ENCODE measurements around the gene RYK.
"Not testable (repeated sequence)": the region's sequence is repeated elsewhere in the genome, so short reads cannot be mapped to it uniquely, and the experiment has no call there.

RYK gene

GRCh38 chr3:134216191-134216764 lies 34.4 kb downstream of the RYK start:
- no peak for TF ChIP-seq CTCF (IDR thresholded peaks at IDR 0.05; ENCODE audit: low read depth, low read length)

GRCh38 chr3:134214239-134214638 lies 36.4 kb downstream of the RYK start:
- no peak overlapping the region for H3K4me3 ChIP-seq (ENCODE audit: low read depth, low read length)
- TF ChIP-seq CTCF (IDR thresholded peaks at IDR 0.05; ENCODE audit: low read depth, low read length) = no peak

More at GRCh38 chr3:134216191-134216764, 34.4 kb downstream of the RYK start:
- H3K4me3 ChIP-seq (ENCODE audit: low read depth, low read length) = no peak overlapping the region

- H3K4me3 ChIP-seq (ENCODE audit: low read depth, low read length) = no peak overlapping the region
- TF ChIP-seq CTCF (IDR thresholded peaks at IDR 0.05; ENCODE audit: low read depth, low read length) = peak; percentile 98
Observed at GRCh38 chr3:134212967-134213665, 37.5 kb downstream of the RYK start.

GRCh38 chr3:134211797-134212196 lies 38.9 kb downstream of the RYK start:
- H3K4me3 ChIP-seq (ENCODE audit: low read depth, low read length) = no peak overlapping the region
- peak; percentile 61 for TF ChIP-seq CTCF (IDR thresholded peaks at IDR 0.05; ENCODE audit: low read depth, low read length)

- no peak overlapping the region for H3K4me3 ChIP-seq (ENCODE audit: low read depth, low read length)
- TF ChIP-seq CTCF (IDR thresholded peaks at IDR 0.05; ENCODE audit: low read depth, low read length) = no peak
Observed at GRCh38 chr3:134205451-134205850, 45.2 kb downstream of the RYK start.

- no peak for TF ChIP-seq CTCF (IDR thresholded peaks at IDR 0.05; ENCODE audit: low read depth, low read length)
- H3K4me3 ChIP-seq (ENCODE audit: low read depth, low read length) = peak overlapping the region; percentile 26; the same call in 1 of the 2 replicates
Observed at GRCh38 chr3:134201201-134202130, 49.2 kb downstream of the RYK start.

GRCh38 chr3:134199880-134200279 lies 50.8 kb downstream of the RYK start:
- not testable (repeated sequence) for H3K4me3 ChIP-seq (ENCODE audit: low read depth, low read length)

Data from WI38 (cell line).